IMR-90 (cell line): ENCODE measurements around the gene RAP1GAP. TPM values are rescaled to one million over a fixed set of nuclear protein-coding genes. Genes with fewer than 3 reads are reported as not detected.

Experiments used
- ATAC-seq: fragments of 200-7000 bp; cut with Tn5 transposase; 2 replicates; pipeline ENCODE4 v1.9.1; 2020; ENCODE audit warnings: low read depth, mild to moderate bottlenecking, moderate library complexity
- BruUV-seq: library from RNA; stranded (reverse); fragments of 400-500 nt; replicated peaks from 2 replicates; lab custom pipeline; 2021; lab: Mats Ljungman, UMichigan
- CTCF ChIA-PET: fragments of 300-600 bp; formaldehyde crosslinking; extraction: SDS; loops from one replicate; lab custom pipeline; 2021; ENCODE audit warnings: antibody characterized with exemption; lab: Yijun Ruan, JAX
- POLR2A ChIA-PET: fragments of 300-600 bp; sonication (Branson Sonifier 250); formaldehyde crosslinking; loops from one replicate; lab custom pipeline; 2022; ENCODE audit warnings: antibody characterized with exemption; ENCODE audit not compliant: unreplicated experiment; lab: Charles Lee
- DNase-seq: peaks from one replicate; pipeline ENCODE4 v3.0.0; 2013
- H2AFZ ChIP-seq: replicated peaks from 2 replicates; pipeline ENCODE3; 2013; ENCODE audit warnings: low read length, mild to moderate bottlenecking; ENCODE audit not compliant: poor library complexity
- H2AK5ac ChIP-seq: 2 replicates; pipeline ENCODE4 v1.6.1; 2013; ENCODE audit warnings: low read depth, low read length, inconsistent platforms
- H2AK9ac ChIP-seq: replicated peaks from 2 replicates; pipeline ENCODE3; 2013; ENCODE audit warnings: mild to moderate bottlenecking, low read depth, low read length, moderate library complexity; ENCODE audit not compliant: poor library complexity
- H2BK120ac ChIP-seq: 2 replicates; pipeline ENCODE4 v1.6.1; 2013; ENCODE audit warnings: low read depth, low read length, inconsistent platforms
- H2BK15ac ChIP-seq: 3 replicates; pipeline ENCODE4 v1.6.1; 2013; ENCODE audit warnings: low read depth, low read length, inconsistent platforms
- H2BK20ac ChIP-seq: 2 replicates; pipeline ENCODE4 v1.6.1; 2013; ENCODE audit warnings: low read depth, mild to moderate bottlenecking, inconsistent platforms, low read length, moderate library complexity
- H2BK5ac ChIP-seq: 2 replicates; pipeline ENCODE4 v1.6.1; 2013; ENCODE audit warnings: mild to moderate bottlenecking, low read depth, low read length, inconsistent platforms; ENCODE audit not compliant: poor library complexity, severe bottlenecking
- H3K14ac ChIP-seq: replicated peaks from 2 replicates; pipeline ENCODE4 v1.6.1; 2013; ENCODE audit warnings: low read depth, low read length, inconsistent platforms
- H3K18ac ChIP-seq: 2 replicates; pipeline ENCODE4 v1.6.1; 2013; ENCODE audit warnings: low read depth, low read length, control low read depth
- H3K23ac ChIP-seq: 2 replicates; pipeline ENCODE4 v1.6.1; 2013; ENCODE audit warnings: low read depth, low read length, inconsistent platforms
- H3K27ac ChIP-seq: 2 replicates; pipeline ENCODE4 v1.5.1; 2013; ENCODE audit warnings: mild to moderate bottlenecking, control low read depth, low read length; ENCODE audit not compliant: insufficient read depth
- H3K27me3 ChIP-seq: 2 replicates; pipeline ENCODE4 v1.6.1; 2013; ENCODE audit warnings: low read length; ENCODE audit not compliant: control insufficient read depth, insufficient read depth
- H3K36me3 ChIP-seq: 2 replicates; pipeline ENCODE4 v1.6.1; 2013; ENCODE audit warnings: low read length, mixed read lengths; ENCODE audit not compliant: control insufficient read depth, insufficient read depth
- H3K4ac ChIP-seq: 2 replicates; pipeline ENCODE4 v1.6.1; 2013; ENCODE audit warnings: low read depth, low read length, inconsistent platforms
- H3K4me1 ChIP-seq: 2 replicates; pipeline ENCODE4 v1.6.1; 2013; ENCODE audit warnings: low read length, mixed read lengths; ENCODE audit not compliant: control insufficient read depth, insufficient read depth
- H3K4me2 ChIP-seq: 2 replicates; pipeline ENCODE4 v1.6.1; 2013; ENCODE audit warnings: low read depth, mild to moderate bottlenecking, control low read depth, low read length, moderate library complexity
- H3K4me3 ChIP-seq: 2 replicates; pipeline ENCODE4 v1.5.1; 2013; ENCODE audit warnings: low read depth, mild to moderate bottlenecking, control low read depth, low read length, moderate library complexity; ENCODE audit not compliant: insufficient read depth
- H3K56ac ChIP-seq: 2 replicates; pipeline ENCODE4 v1.6.1; 2013; ENCODE audit warnings: low read length, inconsistent platforms; ENCODE audit not compliant: insufficient read depth; ENCODE audit errors: extremely low read depth
- H3K79me1 ChIP-seq, 2 experiments: 2 replicates each; pipeline ENCODE4 v1.6.1; 2013; ENCODE audit warnings: low read length in 2 of 2, inconsistent platforms in 1 of 2, low read depth in 1 of 2
- H3K9ac ChIP-seq: 2 replicates; pipeline ENCODE4 v1.6.1; 2013; ENCODE audit warnings: low read depth, low read length, control low read depth
- H3K9me1 ChIP-seq: 2 replicates; pipeline ENCODE4 v1.6.1; 2013; ENCODE audit warnings: low read length, inconsistent platforms; ENCODE audit not compliant: insufficient read depth
- H3K9me3 ChIP-seq: 2 replicates; pipeline ENCODE4 v1.6.1; 2013; ENCODE audit warnings: low read length; ENCODE audit not compliant: control insufficient read depth, insufficient read depth
- H4K20me1 ChIP-seq: 2 replicates; pipeline ENCODE4 v1.6.1; 2013; ENCODE audit warnings: low read length, inconsistent platforms; ENCODE audit not compliant: insufficient read depth
- H4K5ac ChIP-seq: 2 replicates; pipeline ENCODE4 v1.6.1; 2013; ENCODE audit warnings: mild to moderate bottlenecking, low read depth, low read length, control low read depth
- H4K8ac ChIP-seq, 2 experiments: 2 replicates each; pipeline ENCODE4 v1.6.1; 2013; ENCODE audit warnings: low read depth in 2 of 2, low read length in 2 of 2, control low read depth in 1 of 2, inconsistent platforms in 1 of 2
- H4K91ac ChIP-seq: 2 replicates; pipeline ENCODE4 v1.6.1; 2013; ENCODE audit warnings: low read depth, low read length, inconsistent platforms; ENCODE audit not compliant: insufficient read depth
- BHLHE40 ChIP-seq: fragments of 150-350 bp; IDR thresholded peaks from 2 replicates; pipeline ENCODE4 v1.6.1; 2016; ENCODE audit warnings: mild to moderate bottlenecking, low read depth, low read length
- CEBPB ChIP-seq: IDR thresholded peaks from 2 replicates; pipeline ENCODE4 v1.6.1; 2012; ENCODE audit warnings: low read depth, low read length, improper control_type of control experiment
- CHD1 ChIP-seq: IDR thresholded peaks from 2 replicates; pipeline ENCODE4 v1.6.1; 2012; ENCODE audit warnings: low read depth, low read length, improper control_type of control experiment
- FOS ChIP-seq: fragments of 150-350 bp; IDR thresholded peaks from 2 replicates; pipeline ENCODE4 v1.6.1; 2016; ENCODE audit warnings: low read depth, low read length
- MAFK ChIP-seq: IDR thresholded peaks from 2 replicates; pipeline ENCODE4 v1.6.1; 2012; ENCODE audit warnings: low read depth, low read length, improper control_type of control experiment
- MAZ ChIP-seq: IDR thresholded peaks from 2 replicates; pipeline ENCODE4 v1.6.1; 2012; ENCODE audit warnings: low read depth, mild to moderate bottlenecking, low read length, improper control_type of control experiment, moderate library complexity, borderline replicate concordance
- MXI1 ChIP-seq: IDR thresholded peaks from 2 replicates; pipeline ENCODE4 v1.6.1; 2012; ENCODE audit warnings: low read depth, mild to moderate bottlenecking, low read length, moderate library complexity, borderline replicate concordance
- NFE2L2 ChIP-seq: fragments of 150-350 bp; IDR thresholded peaks from 2 replicates; pipeline ENCODE4 v1.6.1; 2016; ENCODE audit warnings: low read depth, mild to moderate bottlenecking, low read length
- POLR2A ChIP-seq: IDR thresholded peaks from 2 replicates; pipeline ENCODE4 v1.6.1; 2012; ENCODE audit warnings: mild to moderate bottlenecking, low read depth, low read length
- RAD21 ChIP-seq: IDR thresholded peaks from 2 replicates; pipeline ENCODE4 v1.6.1; 2012; ENCODE audit warnings: low read length, improper control_type of control experiment
- RCOR1 ChIP-seq: IDR thresholded peaks from 2 replicates; pipeline ENCODE4 v1.6.1; 2012; ENCODE audit warnings: mild to moderate bottlenecking, low read length, improper control_type of control experiment; ENCODE audit not compliant: insufficient replicate concordance
- RFX5 ChIP-seq: IDR thresholded peaks from 2 replicates; pipeline ENCODE4 v1.8.0; 2012; ENCODE audit warnings: low read depth, mild to moderate bottlenecking, low read length, moderate library complexity
- SMC3 ChIP-seq: fragments of 150-350 bp; IDR thresholded peaks from 2 replicates; pipeline ENCODE4 v1.6.1; 2016; ENCODE audit warnings: low read depth, mild to moderate bottlenecking, antibody characterized with exemption, low read length, moderate library complexity
- WGBS, 2 experiments: methylation state at CpG; one replicate each; pipeline versions ENCODE4 v1.1.5 to v1.1.7; 2013; ENCODE audit warnings: missing lambda C conversion rate in 2 of 2; ENCODE audit not compliant: insufficient read length in 1 of 2; ENCODE audit errors: extremely low coverage in 2 of 2; 5-methylcytosine and 5-hydroxymethylcytosine counted together
- dilution Hi-C: fragments of 300-500 bp; cut with HindIII; formaldehyde crosslinking; loops from one replicate; pipeline ENCODE4 v1.14.3; 2018; ENCODE audit warnings: low sequenced_read_pairs; ENCODE audit not compliant: unreplicated experiment
- in situ Hi-C: fragments of 300-500 bp; cut with MboI; formaldehyde crosslinking; loops from 3 replicates; pipeline ENCODE4 v1.14.3; 2019; ENCODE audit warnings: low sequenced_read_pairs, inconsistent platforms, mixed read lengths
- intact Hi-C: fragments of 100-400 bp; cut with micrococcal nuclease; formaldehyde crosslinking; loops from 2 replicates; pipeline ENCODE4 v1.10.0; 2022
- polyA plus RNA-seq, 3 experiments: library from polyadenylated mRNA; depleted of rRNA; stranded (reverse); fragments of >200 nt; gene quantifications; 2 replicates each; pipeline ENCODE4 v1.2.3, GENCODE V29; 2012; ENCODE audit warnings: low replicate concordance in 1 of 3
- total RNA-seq: library from RNA; depleted of rRNA; stranded (reverse); fragments of >200 nt; gene quantifications from 2 replicates; pipeline ENCODE4 v1.2.3, GENCODE V29; 2012
- TF ChIP-seq, protein P1 (sequence below): fragments of 150-350 bp; IDR thresholded peaks from 2 replicates; pipeline ENCODE4 v1.6.1; 2016; ENCODE audit warnings: low read depth, mild to moderate bottlenecking, low read length, moderate library complexity, borderline replicate concordance
- TF ChIP-seq, protein P2 (sequence below): fragments of 150-350 bp; IDR thresholded peaks from 2 replicates; pipeline ENCODE4 v1.6.1; 2017; ENCODE audit warnings: mild to moderate bottlenecking, antibody characterized with exemption, low read length, low read depth
- TF ChIP-seq, protein P3 (sequence below): conservative IDR thresholded peaks from 2 replicates; pipeline ENCODE4 v1.5.1; 2012; ENCODE audit warnings: mild to moderate bottlenecking, low read depth, low read length, improper control_type of control experiment

The RAP1GAP gene
- total and polyA plus RNA-seq, 2 of the 4 experiments (the other 2 are of a cell fraction): under 0.01 to 0.10 TPM

DNA sequence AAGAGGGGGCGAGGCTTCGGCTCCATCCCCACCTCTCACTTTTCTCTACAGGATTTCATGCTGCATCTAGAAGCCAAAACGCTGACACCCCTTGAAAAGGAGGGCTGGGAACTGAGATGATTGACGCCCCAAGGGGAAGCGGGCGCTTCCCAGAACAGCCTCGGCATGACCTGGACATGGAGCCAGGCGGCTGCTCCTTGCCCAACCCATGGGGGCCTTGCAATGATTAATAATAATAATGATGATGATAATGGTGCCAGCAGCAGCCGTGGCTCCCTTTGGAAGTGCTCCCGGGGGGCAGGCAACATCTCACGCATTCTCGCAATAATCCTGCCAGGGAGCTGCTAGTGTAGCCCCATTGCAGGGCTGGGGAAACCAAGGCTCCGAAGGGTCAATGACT is 78.2 kb downstream of the RAP1GAP start:
- Histone ChIP-seq H3K14ac (no peak overlapping the region), H2BK20ac (no peak overlapping the region), H3K36me3 (no peaks in the 10 kb centered on the region), H3K9ac (no peak overlapping the region), H4K5ac (no peak overlapping the region), H4K8ac (no peak overlapping the region), H3K4ac (no peak overlapping the region), H2AK5ac (no peak overlapping the region), H2AFZ (no peak overlapping the region), H2BK15ac (no peak overlapping the region), H3K4me3 (no peak overlapping the region), H3K79me1 (no peaks in the 10 kb centered on the region), H3K27me3 (peaks cover 15% of the 10 kb centered on the region; the same call in 1 of the 2 replicates), H2BK5ac (no peak overlapping the region), H3K23ac (no peak overlapping the region), H3K4me2 (no peak overlapping the region), H4K20me1 (no peaks in the 10 kb centered on the region; the same call in 1 of the 2 replicates), H3K18ac (no peak overlapping the region), H4K91ac (no peak overlapping the region), H3K27ac (no peak overlapping the region), H3K9me1 (peaks cover 2% of the 10 kb centered on the region; the same call in 1 of the 2 replicates), H2AK9ac (no peak overlapping the region), H3K56ac (no peak overlapping the region), H3K4me1 (peaks cover 5% of the 10 kb centered on the region), H2BK120ac (no peak overlapping the region), H3K9me3 (no peaks in the 10 kb centered on the region)
- 63% methylated on average over 10 of the region's 13 CpGs; no CpG with 5 or more reads in 1 of the 2 experiments for WGBS, 2 experiments
- DNase-seq (no peak), ATAC-seq (no peak)
- ChIA-PET CTCF (no interaction called here), POLR2A (no interaction called here)
- TF ChIP-seq, protein P1, sequence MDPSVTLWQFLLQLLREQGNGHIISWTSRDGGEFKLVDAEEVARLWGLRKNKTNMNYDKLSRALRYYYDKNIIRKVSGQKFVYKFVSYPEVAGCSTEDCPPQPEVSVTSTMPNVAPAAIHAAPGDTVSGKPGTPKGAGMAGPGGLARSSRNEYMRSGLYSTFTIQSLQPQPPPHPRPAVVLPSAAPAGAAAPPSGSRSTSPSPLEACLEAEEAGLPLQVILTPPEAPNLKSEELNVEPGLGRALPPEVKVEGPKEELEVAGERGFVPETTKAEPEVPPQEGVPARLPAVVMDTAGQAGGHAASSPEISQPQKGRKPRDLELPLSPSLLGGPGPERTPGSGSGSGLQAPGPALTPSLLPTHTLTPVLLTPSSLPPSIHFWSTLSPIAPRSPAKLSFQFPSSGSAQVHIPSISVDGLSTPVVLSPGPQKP: no peak
- TF ChIP-seq BHLHE40: no peak
- no peak for TF ChIP-seq SMC3
- no peak for TF ChIP-seq RAD21
- no peak for TF ChIP-seq MXI1
- TF ChIP-seq MAZ: no peak
- TF ChIP-seq MAFK: no peak
- TF ChIP-seq NFE2L2: no peak
- TF ChIP-seq CHD1: no peak
- no peak for TF ChIP-seq RCOR1
- no peak for TF ChIP-seq CEBPB
- TF ChIP-seq FOS: no peak
- TF ChIP-seq POLR2A: no peak
- no peak for TF ChIP-seq RFX5
- TF ChIP-seq, protein P2, sequence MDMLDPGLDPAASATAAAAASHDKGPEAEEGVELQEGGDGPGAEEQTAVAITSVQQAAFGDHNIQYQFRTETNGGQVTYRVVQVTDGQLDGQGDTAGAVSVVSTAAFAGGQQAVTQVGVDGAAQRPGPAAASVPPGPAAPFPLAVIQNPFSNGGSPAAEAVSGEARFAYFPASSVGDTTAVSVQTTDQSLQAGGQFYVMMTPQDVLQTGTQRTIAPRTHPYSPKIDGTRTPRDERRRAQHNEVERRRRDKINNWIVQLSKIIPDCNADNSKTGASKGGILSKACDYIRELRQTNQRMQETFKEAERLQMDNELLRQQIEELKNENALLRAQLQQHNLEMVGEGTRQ: no peak
- TF ChIP-seq, protein P3, sequence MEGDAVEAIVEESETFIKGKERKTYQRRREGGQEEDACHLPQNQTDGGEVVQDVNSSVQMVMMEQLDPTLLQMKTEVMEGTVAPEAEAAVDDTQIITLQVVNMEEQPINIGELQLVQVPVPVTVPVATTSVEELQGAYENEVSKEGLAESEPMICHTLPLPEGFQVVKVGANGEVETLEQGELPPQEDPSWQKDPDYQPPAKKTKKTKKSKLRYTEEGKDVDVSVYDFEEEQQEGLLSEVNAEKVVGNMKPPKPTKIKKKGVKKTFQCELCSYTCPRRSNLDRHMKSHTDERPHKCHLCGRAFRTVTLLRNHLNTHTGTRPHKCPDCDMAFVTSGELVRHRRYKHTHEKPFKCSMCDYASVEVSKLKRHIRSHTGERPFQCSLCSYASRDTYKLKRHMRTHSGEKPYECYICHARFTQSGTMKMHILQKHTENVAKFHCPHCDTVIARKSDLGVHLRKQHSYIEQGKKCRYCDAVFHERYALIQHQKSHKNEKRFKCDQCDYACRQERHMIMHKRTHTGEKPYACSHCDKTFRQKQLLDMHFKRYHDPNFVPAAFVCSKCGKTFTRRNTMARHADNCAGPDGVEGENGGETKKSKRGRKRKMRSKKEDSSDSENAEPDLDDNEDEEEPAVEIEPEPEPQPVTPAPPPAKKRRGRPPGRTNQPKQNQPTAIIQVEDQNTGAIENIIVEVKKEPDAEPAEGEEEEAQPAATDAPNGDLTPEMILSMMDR: no peak
- intact Hi-C loops: no loop called here
- dilution Hi-C loops: no loop called here
- BruUV-seq: no TSS peak
- in situ Hi-C loops: loop anchor here (5.0 kb wide), 1 partner anchor 79 kb away; no protein-coding TSS in a partner anchor
